Panc1 (cell line): ENCODE data around the gene ZHX3. TPM values are rescaled to one million over a fixed set of nuclear protein-coding genes. Genes with fewer than 3 reads are reported as not detected.

Experiments
- ATAC-seq: fragments of 200-7000 bp; cut with Tn5 transposase; 2 replicates; pipeline ENCODE4 v1.9.1; 2020; ENCODE audit warnings: mild to moderate bottlenecking, moderate library complexity
- BruUV-seq: library from RNA; stranded (reverse); fragments of 400-500 nt; replicated peaks from 2 replicates; lab custom pipeline; 2021; lab: Mats Ljungman, UMichigan
- CTCF ChIA-PET: fragments of 300-600 bp; sonication (Branson Sonifier 250); formaldehyde crosslinking; loops from one replicate; lab custom pipeline; 2022; ENCODE audit warnings: antibody characterized with exemption; lab: Charles Lee
- POLR2A ChIA-PET: fragments of 300-600 bp; sonication (Branson Sonifier 250); formaldehyde crosslinking; loops from one replicate; lab custom pipeline; 2022; ENCODE audit warnings: antibody characterized with exemption; lab: Charles Lee
- DNase-seq: peaks from one replicate; pipeline ENCODE4 v3.0.0-alpha.2; 2010; ENCODE audit warnings: low read depth, low spot score
- H3K27ac ChIP-seq: 2 replicates; pipeline ENCODE4 v1.5.1; 2011; ENCODE audit warnings: mild to moderate bottlenecking, low read length, inconsistent platforms
- H3K27me3 ChIP-seq: fragments of 200-500 bp; sonication (Bioruptor generic); 2 replicates; pipeline ENCODE4 v1.6.0; 2014; ENCODE audit warnings: low read length, inconsistent platforms; ENCODE audit not compliant: control insufficient read depth, insufficient read depth
- H3K36me3 ChIP-seq: fragments of 200-500 bp; sonication (Bioruptor generic); 2 replicates; pipeline ENCODE4 v1.5.1; 2014; ENCODE audit warnings: inconsistent platforms, mild to moderate bottlenecking, low read length, moderate library complexity; ENCODE audit not compliant: control insufficient read depth, insufficient read depth
- H3K4me1 ChIP-seq: 2 replicates; pipeline ENCODE4 v1.5.1; 2011; ENCODE audit warnings: inconsistent platforms, mild to moderate bottlenecking, low read length, moderate library complexity; ENCODE audit not compliant: control insufficient read depth, insufficient read depth
- H3K4me3 ChIP-seq, 2 experiments: 2 replicates each; pipeline ENCODE4 v1.5.1; 2011 to 2012; ENCODE audit warnings: low read depth in 2 of 2, low read length in 2 of 2, mild to moderate bottlenecking in 2 of 2, inconsistent platforms in 1 of 2, moderate library complexity in 1 of 2
- H3K9me3 ChIP-seq: fragments of 200-500 bp; sonication (Bioruptor generic); 2 replicates; pipeline ENCODE4 v1.5.1; 2014; ENCODE audit warnings: low read depth, mild to moderate bottlenecking, inconsistent platforms, low read length, moderate library complexity; ENCODE audit not compliant: control insufficient read depth, insufficient read depth
- CTCF ChIP-seq: fragments of 450-650 bp; IDR thresholded peaks from 2 replicates; pipeline ENCODE4 v1.5.1; 2017; ENCODE audit warnings: mild to moderate bottlenecking
- POLR2AphosphoS5 ChIP-seq: IDR thresholded peaks from 2 replicates; pipeline ENCODE4 v1.6.1; 2012; ENCODE audit warnings: mild to moderate bottlenecking, low read depth, low read length, moderate library complexity
- REST ChIP-seq, 2 experiments: IDR thresholded peaks; 2 replicates each; pipeline ENCODE4 v1.6.1; 2011 to 2012; ENCODE audit warnings: low read depth in 2 of 2, control low read depth in 1 of 2, low read length in 1 of 2, mild to moderate bottlenecking in 1 of 2, moderate library complexity in 1 of 2; ENCODE audit not compliant: insufficient read depth in 1 of 2
- SIN3A ChIP-seq: IDR thresholded peaks from 2 replicates; pipeline ENCODE4 v1.6.1; 2012; ENCODE audit warnings: low read depth, mild to moderate bottlenecking, low read length, moderate library complexity, borderline replicate concordance; ENCODE audit not compliant: insufficient read depth
- TCF7L2 ChIP-seq: IDR thresholded peaks from 2 replicates; pipeline ENCODE4 v1.6.1; 2011; ENCODE audit warnings: mild to moderate bottlenecking, low read depth, low read length, inconsistent platforms
- in situ Hi-C: cut with HindIII; loops from 2 replicates; pipeline ENCODE4 v1.10.0; 2016; ENCODE audit warnings: low sequenced_read_pairs, low pct_unique_long_range_greater_than_20kb
- intact Hi-C: fragments of 100-400 bp; cut with micrococcal nuclease; formaldehyde crosslinking; loops from one replicate; pipeline ENCODE4 v1.10.0; 2022; ENCODE audit not compliant: unreplicated experiment
- total RNA-seq: library from RNA; stranded (reverse); gene quantifications from one replicate; pipeline ENCODE4 v1.2.1, GENCODE V29; 2021; ENCODE audit not compliant: unreplicated experiment

ZHX3 gene
- total RNA-seq, 1 experiment from 2014 or later = 19.8 TPM

- in situ Hi-C loops (no loop called here), intact Hi-C loops (loop anchor here (5.0 kb wide), 1 partner anchor 58 kb away; no protein-coding TSS in a partner anchor)
- TSS peak; percentile 83 for BruUV-seq
- Histone ChIP-seq H3K27me3 (no peaks in the 10 kb centered on the region), H3K9me3 (no peaks in the 10 kb centered on the region), H3K4me1 (no peaks in the 10 kb centered on the region), H3K36me3 (no peaks in the 10 kb centered on the region; the same call in 1 of the 2 replicates), H3K4me3 (no peak overlapping the region), H3K27ac (no peak overlapping the region)
- no peak for TF ChIP-seq SIN3A
- TF ChIP-seq POLR2AphosphoS5 = no peak
- no peak for TF ChIP-seq REST (IDR thresholded peaks at IDR 0.05; ENCODE audit: insufficient read depth in 1 of 2, low read depth in 2 of 2, low read length in 1 of 2)
- no peak for TF ChIP-seq CTCF
- no peak for TF ChIP-seq TCF7L2
- DNase-seq (no peak), ATAC-seq (no peak)
- POLR2A ChIA-PET = no interaction called here
- CTCF ChIA-PET = no interaction called here
These were observed 143.2 kb downstream of the ZHX3 start for GRCh38 chr20:41174373-41174772.

GRCh38 chr20:41173791-41174341 is 143.7 kb downstream of the ZHX3 start:
- ChIA-PET POLR2A (no interaction called here), CTCF (no interaction called here)
- TF ChIP-seq REST (IDR thresholded peaks at IDR 0.05; ENCODE audit: insufficient read depth in 1 of 2, low read depth in 2 of 2, low read length in 1 of 2) (no peak), POLR2AphosphoS5 (no peak), CTCF (no peak)
- intact Hi-C loops = loop anchor here (1.0 to 5.0 kb wide), 2 partner anchors 58 to 165 kb away; no protein-coding TSS in a partner anchor
- Histone ChIP-seq H3K36me3 (no peaks in the 10 kb centered on the region; the same call in 1 of the 2 replicates), H3K4me1 (no peaks in the 10 kb centered on the region), H3K4me3 (no peak overlapping the region), H3K9me3 (no peaks in the 10 kb centered on the region), H3K27me3 (no peaks in the 10 kb centered on the region), H3K27ac (no peak overlapping the region)
- DNase-seq (no peak), ATAC-seq (no peak)
- in situ Hi-C loops = no loop called here
- BruUV-seq = no TSS peak
